ENCODE results near the gene RASA3.

DNA sequence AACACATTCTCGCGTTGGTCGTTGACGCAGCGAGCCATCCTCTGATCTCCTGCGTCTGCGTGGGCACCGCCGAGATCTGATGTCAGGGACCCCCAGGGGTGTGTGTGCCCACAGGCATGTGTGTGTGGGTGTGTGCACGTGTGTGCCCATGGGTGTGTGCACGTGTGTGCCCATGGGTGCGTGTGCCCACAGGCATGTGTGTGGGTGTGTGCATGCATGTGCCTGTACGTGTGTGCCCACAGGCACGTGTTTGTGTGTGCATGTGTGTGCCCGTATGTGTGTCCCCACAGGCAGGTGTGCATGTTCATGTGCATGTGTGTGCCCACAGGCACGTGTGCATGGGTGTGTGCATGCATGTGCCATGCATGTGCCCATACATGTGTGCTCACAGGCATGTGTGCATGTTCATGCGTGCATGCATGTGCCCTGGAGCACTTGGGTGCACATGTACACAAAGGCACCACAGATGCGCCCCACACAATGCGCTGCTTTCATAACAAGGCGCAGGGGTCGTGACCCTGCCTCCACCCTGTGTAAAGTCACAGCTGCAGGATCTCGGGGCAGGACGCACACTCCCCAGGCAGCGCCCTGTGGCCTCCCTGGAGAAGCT is 77.5 kb downstream of the RASA3 start:
- TF ChIP-seq, protein P1, sequence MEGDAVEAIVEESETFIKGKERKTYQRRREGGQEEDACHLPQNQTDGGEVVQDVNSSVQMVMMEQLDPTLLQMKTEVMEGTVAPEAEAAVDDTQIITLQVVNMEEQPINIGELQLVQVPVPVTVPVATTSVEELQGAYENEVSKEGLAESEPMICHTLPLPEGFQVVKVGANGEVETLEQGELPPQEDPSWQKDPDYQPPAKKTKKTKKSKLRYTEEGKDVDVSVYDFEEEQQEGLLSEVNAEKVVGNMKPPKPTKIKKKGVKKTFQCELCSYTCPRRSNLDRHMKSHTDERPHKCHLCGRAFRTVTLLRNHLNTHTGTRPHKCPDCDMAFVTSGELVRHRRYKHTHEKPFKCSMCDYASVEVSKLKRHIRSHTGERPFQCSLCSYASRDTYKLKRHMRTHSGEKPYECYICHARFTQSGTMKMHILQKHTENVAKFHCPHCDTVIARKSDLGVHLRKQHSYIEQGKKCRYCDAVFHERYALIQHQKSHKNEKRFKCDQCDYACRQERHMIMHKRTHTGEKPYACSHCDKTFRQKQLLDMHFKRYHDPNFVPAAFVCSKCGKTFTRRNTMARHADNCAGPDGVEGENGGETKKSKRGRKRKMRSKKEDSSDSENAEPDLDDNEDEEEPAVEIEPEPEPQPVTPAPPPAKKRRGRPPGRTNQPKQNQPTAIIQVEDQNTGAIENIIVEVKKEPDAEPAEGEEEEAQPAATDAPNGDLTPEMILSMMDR (IDR thresholded peaks at IDR 0.05; ENCODE audit: insufficient read depth, low read depth, low read length): no peak
- no peak for TF ChIP-seq EZH2 (IDR thresholded peaks at IDR 0.05; ENCODE audit: insufficient read depth, low read length)

Measured in astrocyte (in vitro differentiated cells and primary cell).